ENCODE measurements around the gene TP63.

GRCh38 chr3:189766416-189766815 is 135.2 kb downstream of the TP63 start:
- no peak for TF ChIP-seq CTCF (IDR thresholded peaks at IDR 0.05)
- TF ChIP-seq ZFX (IDR thresholded peaks at IDR 0.05; ENCODE audit: borderline replicate concordance): no peak
